ENCODE measurements around the gene SIGLEC14.

GRCh38 chr19:51628153-51628939 is 18.3 kb downstream of the SIGLEC14 start:
- no peak for TF ChIP-seq EP300 (IDR thresholded peaks at IDR 0.05)
- TF ChIP-seq, protein P1, sequence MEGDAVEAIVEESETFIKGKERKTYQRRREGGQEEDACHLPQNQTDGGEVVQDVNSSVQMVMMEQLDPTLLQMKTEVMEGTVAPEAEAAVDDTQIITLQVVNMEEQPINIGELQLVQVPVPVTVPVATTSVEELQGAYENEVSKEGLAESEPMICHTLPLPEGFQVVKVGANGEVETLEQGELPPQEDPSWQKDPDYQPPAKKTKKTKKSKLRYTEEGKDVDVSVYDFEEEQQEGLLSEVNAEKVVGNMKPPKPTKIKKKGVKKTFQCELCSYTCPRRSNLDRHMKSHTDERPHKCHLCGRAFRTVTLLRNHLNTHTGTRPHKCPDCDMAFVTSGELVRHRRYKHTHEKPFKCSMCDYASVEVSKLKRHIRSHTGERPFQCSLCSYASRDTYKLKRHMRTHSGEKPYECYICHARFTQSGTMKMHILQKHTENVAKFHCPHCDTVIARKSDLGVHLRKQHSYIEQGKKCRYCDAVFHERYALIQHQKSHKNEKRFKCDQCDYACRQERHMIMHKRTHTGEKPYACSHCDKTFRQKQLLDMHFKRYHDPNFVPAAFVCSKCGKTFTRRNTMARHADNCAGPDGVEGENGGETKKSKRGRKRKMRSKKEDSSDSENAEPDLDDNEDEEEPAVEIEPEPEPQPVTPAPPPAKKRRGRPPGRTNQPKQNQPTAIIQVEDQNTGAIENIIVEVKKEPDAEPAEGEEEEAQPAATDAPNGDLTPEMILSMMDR (IDR thresholded peaks at IDR 0.05), result no peak
- no peak for TF ChIP-seq POLR2A (IDR thresholded peaks at IDR 0.05)

Measured in upper lobe of left lung (tissue), 4 donors.